ENCODE results near the gene PLA2G4D. TPM values are rescaled to one million over a fixed set of nuclear protein-coding genes. Genes with fewer than 3 reads are reported as not detected.

Gene PLA2G4D
- total RNA-seq, 1 experiment from 2014 or later = 0.24 TPM

GRCh38 chr15:42107473-42107872, 13.1 kb upstream of the PLA2G4D start:
- POLR2A ChIA-PET = no interaction called here

GRCh38 chr15:42106288-42106687, 11.9 kb upstream of the PLA2G4D start:
- no peak for TF ChIP-seq NR3C1 (CRISPR knock-in tag; conservative IDR thresholded peaks at IDR 0.05; ENCODE audit: low read depth)
- H3K27ac Mint-ChIP-seq = no peak overlapping the region
- H3K9me3 Mint-ChIP-seq = peaks cover 7% of the 10 kb centered on the region
- no peak for DNase-seq (ENCODE audit: low spot score)
- ATAC-seq = no peak
- H3K4me1 Mint-ChIP-seq = 0 out of 2 replicates have a peak, but pooled peaks cover 3% of the 10 kb centered on the region
- H3K36me3 Mint-ChIP-seq = no peaks in the 10 kb centered on the region
- H3K4me3 Mint-ChIP-seq = no peak overlapping the region
- CTCF ChIA-PET = interaction anchor here (1.6 to 2.7 kb wide), 2 partner anchors 22 to 31 kb away, joined by 5 to 13 read pairs; no protein-coding TSS in a partner anchor
- no peaks in the 10 kb centered on the region for H3K27me3 Mint-ChIP-seq (ENCODE audit: low read depth)
- POLR2A ChIA-PET = no interaction called here

More at GRCh38 chr15:42107473-42107872, 13.1 kb upstream of the PLA2G4D start:
- Mint-ChIP-seq H3K27me3 (ENCODE audit: low read depth) (no peaks in the 10 kb centered on the region), H3K36me3 (no peaks in the 10 kb centered on the region), H3K27ac (no peak overlapping the region), H3K4me1 (0 out of 2 replicates have a peak, but pooled peaks cover 3% of the 10 kb centered on the region), H3K9me3 (peaks cover 7% of the 10 kb centered on the region), H3K4me3 (no peak overlapping the region)
- CTCF ChIA-PET = interaction anchor here (0.5 to 2.7 kb wide), 4 partner anchors 22 to 346 kb away, joined by 3 to 13 read pairs (median 4); no protein-coding TSS in a partner anchor
- DNase-seq (ENCODE audit: low spot score) (no peak), ATAC-seq (no peak)
- TF ChIP-seq ZNF219 (CRISPR knock-in tag; IDR thresholded peaks at IDR 0.05; ENCODE audit: borderline replicate concordance) = no peak
- no peak for TF ChIP-seq USF1 (CRISPR knock-in tag; IDR thresholded peaks at IDR 0.05)
- TF ChIP-seq ARID4B (CRISPR knock-in tag; IDR thresholded peaks at IDR 0.05; ENCODE audit: borderline replicate concordance) = no peak
- TF ChIP-seq ETV6 (CRISPR knock-in tag; IDR thresholded peaks at IDR 0.05) = no peak
- no peak for TF ChIP-seq CREB1 (CRISPR knock-in tag; IDR thresholded peaks at IDR 0.05)
- TF ChIP-seq FOXJ3 (CRISPR knock-in tag; IDR thresholded peaks at IDR 0.05; ENCODE audit: borderline replicate concordance) = no peak
- no peak for TF ChIP-seq CBFB (CRISPR knock-in tag; IDR thresholded peaks at IDR 0.05; ENCODE audit: low read depth)
- TF ChIP-seq E2F5 (CRISPR knock-in tag; IDR thresholded peaks at IDR 0.05) = no peak

- H3K4me1 Mint-ChIP-seq = no peaks in the 10 kb centered on the region
- DNase-seq (ENCODE audit: low spot score) = no peak
- no peak for ATAC-seq
- H3K36me3 Mint-ChIP-seq = no peaks in the 10 kb centered on the region
- peaks cover 8% of the 10 kb centered on the region for H3K9me3 Mint-ChIP-seq
- POLR2A ChIA-PET = no interaction called here
- no peaks in the 10 kb centered on the region for H3K27me3 Mint-ChIP-seq (ENCODE audit: low read depth)
- H3K27ac Mint-ChIP-seq = no peak overlapping the region
- CTCF ChIA-PET = interaction anchor here (0.9 to 2.6 kb wide), 5 partner anchors 14 to 35 kb away, joined by 3 to 12 read pairs (median 6); no protein-coding TSS in a partner anchor
- H3K4me3 Mint-ChIP-seq = no peak overlapping the region
- TF ChIP-seq SMAD4 (CRISPR knock-in tag; IDR thresholded peaks at IDR 0.05) = no peak
- no peak for TF ChIP-seq PREB (CRISPR knock-in tag; IDR thresholded peaks at IDR 0.05; ENCODE audit: borderline replicate concordance)
- no peak for TF ChIP-seq MLX (CRISPR knock-in tag; IDR thresholded peaks at IDR 0.05)
- no peak for TF ChIP-seq RELA (CRISPR knock-in tag; IDR thresholded peaks at IDR 0.05; ENCODE audit: borderline replicate concordance)
- TF ChIP-seq CBFB (CRISPR knock-in tag; IDR thresholded peaks at IDR 0.05; ENCODE audit: low read depth) = no peak
- TF ChIP-seq NR2C2 (CRISPR knock-in tag; IDR thresholded peaks at IDR 0.05) = no peak
- TF ChIP-seq OVOL2 (CRISPR knock-in tag; IDR thresholded peaks at IDR 0.05; ENCODE audit: borderline replicate concordance) = no peak
- TF ChIP-seq FOXK1 (CRISPR knock-in tag; IDR thresholded peaks at IDR 0.05) = no peak
- no peak for TF ChIP-seq ETV6 (CRISPR knock-in tag; IDR thresholded peaks at IDR 0.05)
- TF ChIP-seq ZBTB43 (CRISPR knock-in tag; IDR thresholded peaks at IDR 0.05) = no peak
- TF ChIP-seq FOXP4 (CRISPR knock-in tag; IDR thresholded peaks at IDR 0.05) = no peak
- no peak for TF ChIP-seq ZNF671 (CRISPR knock-in tag; IDR thresholded peaks at IDR 0.05)
These were observed 9.9 kb upstream of the PLA2G4D start for GRCh38 chr15:42104095-42104891.
